Tongue (tissue), 2 donors: Measurements from ENCODE around the gene CD200R1L. TPM values are rescaled to one million over a fixed set of nuclear protein-coding genes. Genes with fewer than 3 reads are reported as not detected.

Source experiments
- DNase-seq: peaks from one replicate; pipeline ENCODE4 v3.0.0-alpha.2; 2015
- total RNA-seq: library from RNA; depleted of rRNA; stranded (reverse); fragments of >200 nt; gene quantifications from one replicate; pipeline ENCODE4 v1.2.3, GENCODE V29; 2014

CD200R1L gene
- total RNA-seq, 1 donor from 2014 or later: not detected

DNA sequence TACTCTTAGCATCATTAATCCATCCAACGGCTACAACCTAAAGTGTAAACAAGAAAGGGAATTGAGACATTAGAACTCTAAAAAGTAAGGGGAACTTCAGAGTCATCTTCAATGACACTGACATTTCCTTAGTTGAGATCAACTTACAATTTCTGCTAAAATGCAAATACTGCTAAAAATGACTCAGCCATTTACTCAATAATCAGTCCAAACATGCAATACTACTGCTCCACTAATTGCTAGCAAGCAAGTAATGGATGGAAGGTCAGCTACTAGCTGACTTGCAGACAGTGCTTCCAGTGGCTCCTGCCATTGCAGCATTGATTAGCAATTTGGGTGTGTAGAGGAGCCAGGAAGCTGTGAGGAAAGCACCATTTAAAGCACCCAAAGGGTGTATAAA, 28.4 kb downstream of the CD200R1L start:
- no peak for DNase-seq

DNA sequence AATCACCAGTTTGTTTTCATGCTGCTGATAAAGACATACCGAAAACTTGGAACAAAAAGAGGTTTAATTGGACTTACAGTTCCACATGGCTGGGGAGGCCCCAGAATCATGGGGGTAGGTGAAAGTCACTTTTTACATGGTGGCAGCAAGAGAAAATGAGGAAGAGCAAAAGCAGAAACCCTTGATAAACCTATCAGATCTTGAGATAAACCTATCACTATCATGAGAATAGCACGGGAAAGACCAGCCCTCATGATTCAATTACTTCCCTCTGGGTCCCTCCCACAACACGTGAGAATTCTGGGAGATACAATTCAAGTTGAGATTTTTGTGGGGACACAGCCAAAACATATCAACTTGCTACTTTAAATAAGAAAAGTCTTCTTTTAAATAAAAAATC, 28.9 kb downstream of the CD200R1L start:
- DNase-seq: no peak

DNA sequence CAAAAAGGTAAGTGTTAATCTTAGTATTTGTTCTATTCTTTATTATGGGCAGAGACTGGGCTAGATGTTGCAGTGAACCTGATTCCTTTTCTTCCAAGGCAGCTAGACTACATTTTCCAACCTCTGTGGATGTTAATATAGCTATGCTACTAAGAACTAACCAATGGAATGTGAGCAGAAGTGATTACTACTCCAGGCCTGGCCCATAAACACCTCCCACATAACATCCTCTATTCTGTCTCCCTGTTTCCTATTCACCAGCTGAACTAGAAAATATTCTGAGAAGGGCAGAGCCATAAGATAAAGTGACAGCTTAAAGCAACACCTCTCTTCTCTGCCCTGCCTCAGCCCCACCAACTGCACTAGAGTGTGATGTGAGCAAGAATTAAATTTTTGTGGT, 29.4 kb downstream of the CD200R1L start:
- DNase-seq: no peak

DNA sequence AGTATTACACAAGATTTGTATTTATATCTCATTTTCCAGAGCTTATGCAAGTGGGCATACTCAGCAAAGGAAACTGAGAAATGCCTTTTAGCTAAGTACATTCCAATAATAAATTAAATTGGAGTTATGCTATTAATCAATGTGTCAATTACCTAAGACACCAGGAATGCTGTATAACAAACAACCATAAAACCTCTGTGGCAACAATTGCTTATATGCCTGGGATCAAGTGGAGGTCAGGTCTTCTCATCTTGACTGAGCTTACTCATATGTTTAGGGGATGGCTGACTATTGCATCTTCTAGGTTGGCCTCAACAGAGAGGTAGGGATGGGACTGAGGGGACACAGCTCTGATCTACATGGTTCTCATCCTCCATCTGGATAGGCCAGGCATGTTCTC, 30.7 kb downstream of the CD200R1L start:
- DNase-seq: no peak

DNA sequence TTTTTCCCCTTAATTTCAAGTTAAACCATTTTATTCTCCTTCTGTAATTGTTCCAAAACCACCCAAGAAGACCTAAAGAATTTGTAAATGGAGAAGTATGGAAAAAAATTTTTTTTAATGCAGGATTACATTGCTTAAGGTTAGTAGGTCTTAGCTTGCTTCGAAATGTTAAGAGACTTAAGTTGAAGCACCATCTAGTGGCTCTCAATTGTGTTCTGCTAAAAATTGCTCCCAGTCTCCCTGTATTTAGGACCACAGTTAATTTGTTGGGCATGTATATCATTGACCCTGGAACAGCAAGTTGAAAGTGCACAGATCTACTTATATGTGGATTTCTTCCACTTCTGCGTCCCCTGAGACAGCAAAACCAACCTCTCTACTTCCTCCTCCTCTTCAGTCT, 32.4 kb downstream of the CD200R1L start:
- peak; percentile 69 for DNase-seq

DNA sequence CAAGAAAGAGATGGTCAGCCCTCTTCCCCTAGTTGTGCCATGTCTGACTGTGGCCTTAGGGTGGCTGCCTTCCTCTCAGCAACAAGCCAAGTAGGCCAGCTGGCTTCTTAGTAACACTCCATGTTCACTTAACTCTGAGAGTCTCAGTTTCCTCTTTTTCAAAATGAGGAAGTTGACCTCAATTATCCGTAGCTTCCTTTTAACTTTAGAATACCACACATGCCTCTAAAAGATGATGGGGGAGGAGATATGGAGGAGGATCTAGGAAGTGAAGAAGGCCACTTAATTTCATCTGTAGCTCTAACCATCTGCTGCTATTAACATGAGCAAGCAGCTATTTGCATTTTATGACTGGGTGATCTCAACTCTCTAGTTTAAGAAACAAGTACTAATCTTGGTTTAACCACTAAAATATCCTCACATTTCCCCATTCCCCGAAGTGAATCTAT, 32.9 kb downstream of the CD200R1L start:
- peak; percentile 10 for DNase-seq

DNA sequence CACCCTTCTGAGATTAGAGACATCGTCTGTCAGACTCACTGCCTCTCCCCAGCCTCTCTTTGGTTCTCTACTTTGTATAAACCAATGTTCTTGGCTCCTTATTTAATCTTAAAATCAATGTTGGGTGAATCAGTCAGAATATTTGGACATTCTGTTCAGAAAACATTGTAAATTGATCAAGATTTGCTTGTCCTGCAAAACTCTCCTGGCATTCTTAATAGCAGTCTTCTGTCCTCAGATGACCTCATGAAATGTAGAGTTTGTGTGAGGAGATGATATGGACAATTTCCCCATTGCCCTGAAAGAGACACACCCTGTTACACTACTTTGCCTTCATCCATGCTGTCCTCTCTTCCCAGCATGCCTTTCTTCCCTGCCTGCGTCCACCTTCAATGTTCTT, 33.6 kb downstream of the CD200R1L start:
- DNase-seq: no peak

DNA sequence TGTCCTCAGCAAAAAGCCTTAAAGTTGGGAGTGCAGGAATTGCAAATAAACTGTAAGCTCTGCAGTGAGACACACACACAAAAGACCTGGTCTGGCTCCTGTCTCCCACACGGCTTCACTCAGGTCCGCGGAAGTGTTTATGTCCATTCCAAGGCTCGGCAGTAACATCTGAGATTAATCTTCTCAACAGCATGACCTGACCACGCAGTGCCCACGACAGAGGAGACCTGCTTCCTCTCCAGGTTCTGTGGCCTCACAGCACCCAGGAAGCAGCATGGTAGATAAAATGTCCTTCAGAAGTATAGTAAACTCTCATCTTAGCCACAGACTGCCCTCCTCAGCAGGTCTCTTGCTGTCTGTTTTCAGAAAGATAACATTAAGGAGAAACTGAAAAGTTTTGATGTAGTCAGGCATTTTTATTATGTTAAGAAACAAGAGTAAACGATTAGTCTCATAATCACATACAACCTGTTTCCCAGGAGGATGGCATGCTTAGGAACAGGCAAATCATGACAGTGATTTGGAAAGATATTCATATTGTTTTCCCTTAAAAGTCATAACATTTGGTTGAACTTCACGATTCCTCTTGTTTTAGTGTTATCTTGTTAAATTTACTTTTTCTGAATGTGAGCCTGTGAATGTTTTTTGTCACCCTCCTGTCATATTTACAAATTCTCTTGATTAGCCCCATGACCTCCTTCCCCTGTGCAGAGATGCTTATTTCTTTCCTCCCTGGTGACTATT, 34.6 kb downstream of the CD200R1L start:
- no peak for DNase-seq

DNA sequence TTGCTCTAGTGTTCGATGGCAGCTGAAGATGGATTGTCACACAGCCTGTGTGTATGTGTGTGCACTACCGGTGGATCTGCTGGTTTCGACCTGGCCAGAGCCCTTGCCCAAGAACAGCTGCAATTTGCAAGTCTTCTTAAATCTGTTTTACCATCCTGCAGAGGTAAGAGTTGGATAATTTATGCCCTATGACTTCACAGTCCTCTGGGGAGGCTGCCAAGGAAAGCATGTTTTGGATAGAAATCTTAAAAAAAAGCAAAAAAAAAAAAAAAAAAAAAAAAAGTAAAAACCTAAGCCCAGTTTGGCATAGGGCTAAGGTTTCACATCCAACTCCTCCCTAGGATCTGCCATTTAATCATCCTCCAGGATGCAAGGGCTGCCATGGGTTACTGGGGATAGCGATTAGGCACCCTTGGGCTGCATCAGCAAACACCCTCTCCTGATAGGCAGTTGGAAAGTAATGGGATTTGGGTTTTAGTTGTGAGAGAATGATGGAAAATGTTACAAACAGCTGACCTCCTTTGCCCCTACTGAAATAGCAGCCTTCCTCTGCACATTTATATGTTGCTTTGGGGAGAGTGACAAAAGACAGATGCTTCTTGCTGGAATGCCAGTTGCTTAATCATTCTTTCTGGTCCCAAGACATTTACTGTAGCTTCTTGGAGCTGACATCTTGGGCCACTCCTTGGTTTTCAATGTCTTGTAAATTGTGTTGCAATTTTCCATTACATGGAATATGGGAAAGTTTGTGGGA, 35.4 kb downstream of the CD200R1L start:
- DNase-seq: peak; percentile 88

DNA sequence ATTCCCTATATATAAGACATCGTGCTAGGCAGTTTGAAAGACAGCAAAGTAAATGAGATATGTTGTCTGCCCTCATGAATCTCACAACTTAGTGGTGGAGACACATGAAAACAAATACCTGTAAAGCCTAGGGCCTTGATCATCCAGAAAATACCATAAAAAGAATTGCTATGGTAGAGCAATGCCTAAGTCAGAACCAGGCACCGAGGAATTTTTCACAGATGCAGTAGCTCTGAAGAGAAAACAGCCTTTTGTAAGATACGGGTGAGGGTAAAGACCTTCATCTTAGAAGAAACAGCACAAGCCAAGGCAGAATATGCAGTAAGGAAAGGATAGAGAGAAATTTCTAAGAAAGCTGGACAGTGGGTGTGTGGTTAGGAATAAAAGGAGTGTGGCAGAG, 36.1 kb downstream of the CD200R1L start:
- no peak for DNase-seq

DNA sequence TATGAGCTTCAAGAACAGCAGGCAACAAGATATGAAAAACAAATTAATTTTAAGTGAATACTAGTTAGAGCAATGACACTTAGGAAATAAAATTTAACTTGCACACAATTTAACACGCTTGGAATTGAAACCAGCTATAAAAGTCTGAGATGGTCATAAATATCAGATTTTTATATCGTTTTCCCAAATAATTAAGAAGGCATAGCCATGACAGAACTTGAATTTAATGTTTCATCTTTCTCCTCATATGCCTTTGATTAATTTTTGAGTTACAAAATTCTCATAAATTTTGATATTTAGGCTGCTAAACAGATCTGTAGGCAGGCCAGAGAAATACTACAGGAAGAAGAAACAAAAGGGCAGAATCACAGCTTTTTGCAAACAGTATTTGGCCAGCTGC, 38.5 kb downstream of the CD200R1L start:
- no peak for DNase-seq

DNA sequence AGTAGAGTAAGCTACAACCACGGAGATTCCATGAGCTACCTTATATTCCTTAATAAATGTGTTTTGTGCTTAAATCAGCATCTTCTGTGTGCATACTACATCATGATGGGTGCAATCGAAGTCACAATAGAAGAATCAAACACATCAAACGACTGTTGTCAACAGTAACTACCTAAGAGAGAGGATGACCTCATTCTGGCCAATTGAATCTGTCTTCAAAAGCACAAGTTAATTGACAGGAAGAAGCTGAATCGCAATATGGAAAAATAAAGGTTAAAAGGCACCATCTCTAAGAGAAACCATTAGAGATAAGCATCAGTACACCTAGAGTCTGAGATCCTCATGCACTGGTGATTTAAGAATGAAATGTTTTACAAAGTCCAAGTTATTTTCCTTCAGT, 39.0 kb downstream of the CD200R1L start:
- DNase-seq: no peak

DNA sequence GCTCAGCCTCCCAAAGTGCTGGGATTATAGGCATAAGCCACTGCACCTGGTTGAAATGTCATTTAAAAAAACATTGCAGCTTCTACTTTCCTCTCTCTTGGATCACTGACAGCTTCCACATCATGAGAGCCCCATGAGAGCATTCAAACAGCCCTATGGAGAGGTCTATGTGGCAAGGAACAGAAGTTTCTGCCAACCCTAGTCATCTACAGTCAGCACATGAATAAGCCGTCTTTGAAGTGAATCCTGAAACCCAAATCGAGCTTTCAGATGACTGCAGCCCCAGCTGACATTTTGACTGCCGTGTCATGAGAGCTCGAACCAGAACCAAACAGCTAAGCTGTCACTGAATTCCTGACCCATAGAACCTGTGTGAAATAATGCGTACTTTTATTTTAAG, 39.8 kb downstream of the CD200R1L start:
- no peak for DNase-seq

DNA sequence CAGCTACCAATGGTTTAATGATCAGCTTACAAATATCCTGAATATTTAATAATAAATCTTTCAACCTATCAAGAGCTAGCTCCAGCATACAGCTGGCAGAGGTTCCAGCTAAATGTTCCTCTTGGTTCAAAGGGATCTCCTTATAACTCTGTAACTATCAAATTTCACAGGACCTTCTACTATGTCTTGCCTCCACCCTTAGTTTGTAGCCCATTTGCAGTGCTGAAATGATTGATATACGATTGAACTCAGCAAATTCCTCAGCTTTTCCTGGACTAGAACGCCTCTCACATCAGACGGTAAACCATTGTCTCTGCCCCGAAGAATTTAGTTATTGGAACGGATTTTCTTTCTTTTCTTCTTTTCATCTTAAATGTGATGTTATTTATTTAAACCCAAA, 41.5 kb downstream of the CD200R1L start:
- no peak for DNase-seq

DNA sequence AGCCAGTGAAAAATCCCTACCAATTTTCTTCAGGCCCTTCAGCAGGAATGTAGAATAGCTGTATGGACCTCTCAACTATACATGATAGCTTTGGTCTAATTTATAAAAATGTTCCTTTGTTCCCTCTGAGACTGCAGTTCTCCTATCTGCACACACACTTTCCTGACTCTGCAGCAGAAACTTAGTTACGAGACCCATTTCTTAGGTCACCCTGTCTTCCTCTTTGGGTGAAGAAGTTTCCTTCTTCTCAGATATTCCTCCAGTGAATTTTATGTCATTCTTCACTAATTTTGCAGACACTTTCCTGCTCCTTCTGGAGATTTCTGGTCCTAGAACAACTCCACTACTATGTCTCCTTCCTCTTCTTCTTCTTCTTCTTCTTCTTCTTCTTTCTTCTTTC, 42.6 kb downstream of the CD200R1L start:
- no peak for DNase-seq

DNA sequence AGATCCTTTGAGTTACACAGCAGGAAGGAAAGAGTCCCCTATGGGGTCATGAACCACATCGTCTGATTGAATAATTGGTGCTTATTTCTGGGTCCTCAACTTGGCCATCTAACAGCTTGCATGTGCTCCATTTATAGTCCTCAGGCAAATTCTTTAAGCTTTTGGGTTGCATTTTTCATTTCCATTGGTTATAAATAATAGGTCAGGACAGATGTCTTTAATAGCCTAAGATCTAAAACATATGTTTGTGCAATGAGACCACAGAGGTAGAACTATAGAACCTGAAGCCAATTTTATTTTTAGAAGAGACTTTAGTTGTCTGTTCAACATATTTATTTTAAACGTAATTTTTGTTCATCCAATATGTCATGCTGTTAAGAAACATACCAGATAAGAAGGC, 43.2 kb downstream of the CD200R1L start:
- peak; percentile 24 for DNase-seq

DNA sequence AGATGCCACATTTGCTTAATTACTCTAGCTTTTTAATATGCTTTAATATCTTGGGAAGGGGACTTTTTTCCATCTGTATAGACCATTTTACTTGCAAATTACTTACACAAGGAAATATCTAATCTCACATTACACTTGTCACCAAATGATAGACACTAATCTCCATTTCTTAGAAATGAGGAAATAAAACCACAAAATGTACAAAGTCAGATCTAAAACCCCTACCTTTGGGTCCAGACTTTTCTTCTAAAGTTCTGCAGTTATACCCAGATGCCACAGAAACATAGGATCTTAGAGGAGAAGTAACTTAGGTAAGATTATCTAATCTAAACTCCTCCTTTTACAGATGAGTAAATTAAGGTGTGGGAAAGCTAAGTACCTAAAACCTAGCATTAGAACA, 44.3 kb downstream of the CD200R1L start:
- DNase-seq: no peak

DNA sequence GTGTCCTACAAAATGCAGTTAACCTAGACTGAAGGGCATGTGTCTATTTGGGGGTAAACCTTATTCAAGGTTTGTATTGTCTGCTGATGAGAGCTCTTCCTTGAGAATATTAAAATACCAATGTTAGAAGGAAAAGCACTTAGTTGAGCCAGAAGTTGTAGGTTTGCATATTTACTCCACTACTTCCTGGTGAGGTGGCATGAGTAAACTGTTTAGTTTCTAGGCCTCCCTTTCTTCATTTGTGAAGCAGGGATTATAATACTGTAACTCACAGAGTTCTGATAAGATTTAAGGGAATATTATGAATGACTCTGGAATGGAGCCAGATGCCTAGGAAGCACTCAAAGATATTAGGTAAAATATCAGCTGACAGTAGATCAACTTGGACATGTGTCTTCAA, 46.7 kb downstream of the CD200R1L start:
- no peak for DNase-seq

DNA sequence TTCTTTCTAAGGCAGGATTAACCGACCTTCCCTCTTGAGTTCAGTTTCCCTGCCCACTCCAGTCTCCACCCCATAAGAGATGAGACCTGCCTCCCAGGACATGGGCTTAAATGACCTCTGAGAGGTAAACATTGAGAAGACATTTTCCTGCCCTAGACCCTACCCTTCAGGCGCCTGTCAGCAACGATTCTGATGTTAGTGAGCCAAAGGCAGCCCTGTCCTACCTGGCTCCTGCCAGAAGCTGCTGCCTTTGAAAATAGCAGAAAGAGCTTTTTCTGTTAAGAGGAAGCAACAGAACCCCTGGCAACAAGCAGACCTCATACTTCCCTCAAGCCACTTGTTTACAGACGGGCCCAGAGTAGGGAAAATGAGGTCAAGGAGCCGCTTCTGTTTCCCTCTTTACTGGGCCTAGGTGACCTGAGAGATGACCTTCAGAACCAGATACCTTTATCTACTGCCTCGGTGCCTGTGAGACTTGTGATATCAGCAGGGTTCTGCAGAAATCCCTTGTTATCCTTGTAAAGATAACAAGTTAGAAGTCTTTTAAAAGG, 52.0 kb downstream of the CD200R1L start:
- peak; percentile 10 for DNase-seq

DNA sequence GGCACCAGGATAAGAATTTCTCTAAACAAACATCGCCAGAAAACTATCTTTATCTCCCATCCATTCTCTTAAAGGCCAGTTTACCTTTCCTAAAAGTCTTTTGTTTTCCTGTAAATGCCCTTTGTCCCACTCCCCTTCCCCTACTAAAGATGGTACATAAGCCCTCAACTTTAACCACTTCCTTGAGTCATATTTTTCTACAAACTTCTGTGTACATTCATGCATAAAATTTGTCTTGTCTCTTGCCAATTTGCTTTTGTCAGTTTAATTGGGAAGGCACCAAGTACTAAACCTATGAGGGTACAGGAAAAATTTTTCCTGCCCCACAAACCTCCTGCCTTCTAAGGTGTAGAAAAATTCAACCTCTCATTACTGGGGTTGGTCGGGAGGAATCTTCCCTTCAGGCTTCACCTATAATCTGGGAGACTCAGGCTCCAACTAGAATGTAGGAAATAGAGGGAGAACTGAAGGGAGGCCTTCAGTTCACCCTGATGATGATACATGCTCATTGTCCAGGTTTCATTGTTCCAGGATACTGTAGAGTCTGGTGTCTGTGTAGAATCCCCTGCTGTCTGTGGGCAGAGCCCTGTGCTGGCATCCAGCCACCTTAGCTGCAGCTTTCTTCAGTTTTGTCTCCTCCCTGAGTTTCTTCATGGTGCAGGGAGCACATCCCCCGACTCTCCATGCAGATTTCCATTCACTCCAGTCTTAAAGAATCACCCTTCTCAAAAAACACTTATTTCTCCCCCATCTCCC, 53.2 kb downstream of the CD200R1L start:
- no peak for DNase-seq

DNA sequence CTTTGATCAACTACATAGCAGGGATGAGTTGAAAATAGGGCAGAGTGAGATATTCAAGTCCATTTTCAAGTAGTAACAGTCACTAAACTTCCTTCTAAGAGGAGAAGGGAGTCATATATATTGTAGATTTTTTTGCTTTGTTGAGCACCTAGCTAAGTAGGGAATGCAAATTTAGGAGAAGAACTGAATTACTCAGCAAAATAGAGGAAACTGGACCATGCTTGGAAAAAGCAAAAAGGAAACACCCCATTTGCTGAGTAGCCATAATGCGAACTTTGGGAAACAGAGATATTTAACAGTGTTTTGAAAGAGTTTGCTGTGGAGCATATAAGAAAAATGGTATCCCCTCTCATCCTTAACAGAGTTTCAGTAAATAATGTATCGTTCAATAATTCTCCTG, 54.9 kb downstream of the CD200R1L start:
- no peak for DNase-seq

DNA sequence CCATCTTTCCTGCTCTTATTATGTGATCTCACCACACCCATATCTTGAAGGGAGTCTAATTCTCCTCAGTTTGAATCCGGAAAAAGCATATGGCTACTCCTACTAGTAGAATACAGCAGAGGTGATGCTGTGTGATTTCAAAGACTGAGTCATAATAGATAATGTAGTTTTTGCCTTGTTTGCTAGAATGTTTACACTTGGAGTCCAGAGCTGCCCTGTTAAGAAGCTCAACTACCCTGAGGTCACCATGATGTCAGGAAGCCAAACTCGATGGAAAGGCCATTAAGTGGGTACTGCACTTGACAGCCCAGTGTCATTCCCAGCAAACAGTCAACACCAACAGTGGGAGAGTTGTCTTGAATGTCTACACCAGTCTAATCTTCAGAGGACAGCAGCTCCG, 56.9 kb downstream of the CD200R1L start:
- DNase-seq: no peak
